T-helper 2 cell (primary cell): ENCODE results near the gene ZBTB21.

Experiments
- DNase-seq, 5 experiments: peaks; one replicate each; pipeline versions ENCODE4 v3.0.0 to v3.0.0-alpha.2; 2012 to 2022

The ZBTB21 gene

GRCh38 chr21:42039911-42040351 lies 29.8 kb upstream of the ZBTB21 start:
- DNase-seq, result no peak

GRCh38 chr21:42039470-42039901 lies 29.3 kb upstream of the ZBTB21 start:
- DNase-seq, result no peak

- no peak for DNase-seq
Measured at GRCh38 chr21:42038826-42039425, 28.8 kb upstream of the ZBTB21 start.

- DNase-seq, result no peak
Measured at GRCh38 chr21:42038393-42038792, 28.2 kb upstream of the ZBTB21 start.

GRCh38 chr21:42037943-42038342 lies 27.8 kb upstream of the ZBTB21 start:
- no peak for DNase-seq

- no peak for DNase-seq
Measured at GRCh38 chr21:42037516-42037915, 27.4 kb upstream of the ZBTB21 start.

GRCh38 chr21:42036313-42036712 lies 26.2 kb upstream of the ZBTB21 start:
- no peak for DNase-seq

GRCh38 chr21:42032968-42033367 lies 22.8 kb upstream of the ZBTB21 start:
- DNase-seq, result no peak

- DNase-seq, result no peak
Measured at GRCh38 chr21:42032266-42032665, 22.1 kb upstream of the ZBTB21 start.

GRCh38 chr21:42031816-42032215 lies 21.7 kb upstream of the ZBTB21 start:
- no peak for DNase-seq

- DNase-seq, result no peak
Measured at GRCh38 chr21:42031241-42031640, 21.1 kb upstream of the ZBTB21 start.

GRCh38 chr21:42030311-42030710 lies 20.2 kb upstream of the ZBTB21 start:
- no peak for DNase-seq

- DNase-seq, result no peak
Measured at GRCh38 chr21:42028766-42029425, 18.7 kb upstream of the ZBTB21 start.

- no peak for DNase-seq
Measured at GRCh38 chr21:42027822-42028765, 17.9 kb upstream of the ZBTB21 start.

GRCh38 chr21:42027085-42027821 lies 17.1 kb upstream of the ZBTB21 start:
- peak in 1 of 5 experiments; percentile 23 for DNase-seq

GRCh38 chr21:42026082-42026435 lies 15.9 kb upstream of the ZBTB21 start:
- DNase-seq, result no peak

GRCh38 chr21:42025376-42026081 lies 15.4 kb upstream of the ZBTB21 start:
- DNase-seq, result no peak

GRCh38 chr21:42022906-42023305 lies 12.7 kb upstream of the ZBTB21 start:
- DNase-seq, result no peak

GRCh38 chr21:42022091-42022430 lies 11.9 kb upstream of the ZBTB21 start:
- no peak for DNase-seq

GRCh38 chr21:42021371-42022090 lies 11.4 kb upstream of the ZBTB21 start:
- no peak for DNase-seq

- no peak for DNase-seq
Measured at GRCh38 chr21:42019706-42020105, 9.5 kb upstream of the ZBTB21 start.
